ENCODE measurements around the gene THBS3.
"Not testable (repeated sequence)": the region's sequence is repeated elsewhere in the genome, so short reads cannot be mapped to it uniquely, and the experiment has no call there.

GRCh38 chr1:155246796-155247195 is 39.1 kb upstream of the THBS3 start:
- not testable (repeated sequence) for TF ChIP-seq CTCF (CRISPR knock-in tag; IDR thresholded peaks at IDR 0.05); ZNF24 (IDR thresholded peaks at IDR 0.05); ARNT (IDR thresholded peaks at IDR 0.05); ZNF317 (CRISPR knock-in tag; IDR thresholded peaks at IDR 0.05); PCBP2 (optimal IDR thresholded peaks at IDR 0.05; ENCODE audit: low read depth, low read length, poor library complexity, severe bottlenecking); ZFP36L1 (CRISPR knock-in tag; IDR thresholded peaks at IDR 0.05); ZFY (CRISPR knock-in tag; IDR thresholded peaks at IDR 0.05); FUBP1 (CRISPR knock-in tag; IDR thresholded peaks at IDR 0.05; ENCODE audit: borderline replicate concordance); ZNF335 (CRISPR knock-in tag; IDR thresholded peaks at IDR 0.05); HOMEZ (CRISPR knock-in tag; IDR thresholded peaks at IDR 0.05; ENCODE audit: low read depth); ZNF274 (CRISPR knock-in tag; IDR thresholded peaks at IDR 0.05)
